CD4-positive, alpha-beta T cell (primary cell): ENCODE data around the gene SLC17A8. TPM values are rescaled to one million over a fixed set of nuclear protein-coding genes. Genes with fewer than 3 reads are reported as not detected.

Experiments
- ATAC-seq: fragments of 200-7000 bp; cut with Tn5 transposase; one replicate; pipeline ENCODE4 v1.10.0; 2022; ENCODE audit warnings: mild to moderate bottlenecking; ENCODE audit not compliant: poor library complexity
- CTCF ChIA-PET: fragments of 350-600 bp; sonication (Branson Sonifier 250); formaldehyde crosslinking; loops from one replicate; lab custom pipeline; 2021; ENCODE audit warnings: antibody characterized with exemption, inconsistent platforms; lab: Charles Lee
- POLR2A ChIA-PET: fragments of 350-600 bp; sonication (Branson Sonifier 250); formaldehyde crosslinking; loops from one replicate; lab custom pipeline; 2021; ENCODE audit warnings: antibody characterized with exemption, inconsistent platforms; lab: Charles Lee
- DNase-seq, 14 experiments: peaks; one replicate each; pipeline ENCODE4 v3.0.0-alpha.2; 2013 to 2020; ENCODE audit warnings: mixed read lengths in 2 of 14
- H3K27ac ChIP-seq, 2 donors: one replicate each; pipeline versions ENCODE4 v1.5.1 to v1.7.0; 2013; ENCODE audit warnings: low read length in 2 of 2, low read depth in 1 of 2, mild to moderate bottlenecking in 1 of 2
- H3K27me3 ChIP-seq, 2 experiments: 1 replicate in 1 of 2; 2 replicates in 1 of 2; pipeline versions ENCODE4 v1.6.1 to v1.7.0; 2013; ENCODE audit warnings: low read length in 2 of 2, control low read depth in 1 of 2, mild to moderate bottlenecking in 1 of 2, moderate library complexity in 1 of 2; ENCODE audit not compliant: insufficient read depth in 2 of 2, control insufficient read depth in 1 of 2
- H3K36me3 ChIP-seq: one replicate; pipeline ENCODE4 v1.6.1; 2013; ENCODE audit warnings: low read length, control low read depth; ENCODE audit not compliant: insufficient read depth
- H3K4me1 ChIP-seq: one replicate; pipeline ENCODE4 v1.6.1; 2013; ENCODE audit warnings: low read length, control low read depth; ENCODE audit not compliant: insufficient read depth
- H3K4me3 ChIP-seq: one replicate; pipeline ENCODE4 v1.5.1; 2013; ENCODE audit warnings: mild to moderate bottlenecking, low read length, moderate library complexity
- H3K9me3 ChIP-seq, 2 experiments: 1 replicate in 1 of 2; 2 replicates in 1 of 2; pipeline versions ENCODE4 v1.6.1 to v1.7.0; 2013; ENCODE audit warnings: low read length in 2 of 2, mild to moderate bottlenecking in 2 of 2, control low read depth in 1 of 2, moderate library complexity in 1 of 2; ENCODE audit not compliant: control insufficient read depth in 1 of 2, insufficient read depth in 1 of 2
- H3K27ac Mint-ChIP-seq: one replicate; pipeline ENCODE4 v1.8.0; 2020; ENCODE audit warnings: mixed read lengths
- H3K27me3 Mint-ChIP-seq: one replicate; pipeline ENCODE4 v1.8.0; 2021; ENCODE audit warnings: mixed read lengths
- H3K36me3 Mint-ChIP-seq: one replicate; pipeline ENCODE4 v1.8.0; 2021; ENCODE audit warnings: low read depth, mixed read lengths
- H3K4me1 Mint-ChIP-seq: one replicate; pipeline ENCODE4 v1.8.0; 2021; ENCODE audit warnings: low read depth, mixed read lengths
- H3K4me3 Mint-ChIP-seq: one replicate; pipeline ENCODE4 v1.8.0; 2020; ENCODE audit warnings: mild to moderate bottlenecking, mixed read lengths
- H3K9me3 Mint-ChIP-seq: one replicate; pipeline ENCODE4 v1.8.0; 2020; ENCODE audit warnings: mixed read lengths
- intact Hi-C, 2 experiments: fragments of 100-400 bp; cut with DNase I in 1 of 2; cut with micrococcal nuclease in 1 of 2; formaldehyde crosslinking; loops; one replicate each; pipeline versions ENCODE4 v1.15.1 to v1.9.0; 2023 to 2025; cut with DNase I, micrococcal nuclease
- total RNA-seq, 174 experiments: library from RNA in 2 of 174; stranded (reverse) in 2 of 174; gene quantifications; one replicate each; pipeline ENCODE4 v1.2.3 and lab custom pipeline; 2021 to 2026
- TF ChIP-seq, protein P1 (sequence below): fragments of 200-600 bp; IDR thresholded peaks from one replicate; pipeline ENCODE4 v1.8.0; 2022; ENCODE audit warnings: antibody characterized with exemption, mild to moderate bottlenecking

SLC17A8 gene
- total RNA-seq, 2 experiments from 2014 or later = not detected

DNA sequence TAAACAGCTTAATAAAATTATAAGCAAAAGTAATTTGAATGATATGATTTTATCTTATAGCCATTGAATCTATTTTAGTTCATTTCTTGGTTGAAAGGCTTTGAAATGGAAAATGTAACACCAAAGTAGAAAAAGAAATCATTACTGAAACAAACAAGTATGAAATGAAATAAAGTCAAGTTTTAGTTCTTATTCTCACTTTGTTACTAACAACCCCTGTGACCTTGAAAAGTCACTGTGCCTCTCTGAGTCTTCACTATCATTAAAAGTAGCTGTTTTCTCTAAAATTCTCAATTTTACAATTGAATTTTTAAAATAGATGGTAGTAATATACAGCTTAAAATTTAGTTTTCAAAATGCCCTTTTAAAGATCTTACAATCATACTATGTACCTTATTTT is 32.4 kb upstream of the SLC17A8 start:
- no peaks in the 10 kb centered on the region for H3K9me3 ChIP-seq
- no peak overlapping the region for H3K27ac ChIP-seq
- Mint-ChIP-seq H3K36me3 (peaks cover 59% of the 10 kb centered on the region), H3K27me3 (no peaks in the 10 kb centered on the region), H3K27ac (no peak overlapping the region), H3K9me3 (no peaks in the 10 kb centered on the region), H3K4me3 (no peak overlapping the region), H3K4me1 (no peaks in the 10 kb centered on the region)
- no peaks in the 10 kb centered on the region for H3K4me1 ChIP-seq
- peaks cover 44% of the 10 kb centered on the region for H3K36me3 ChIP-seq
- DNase-seq = no peak
- TF ChIP-seq, protein P1, sequence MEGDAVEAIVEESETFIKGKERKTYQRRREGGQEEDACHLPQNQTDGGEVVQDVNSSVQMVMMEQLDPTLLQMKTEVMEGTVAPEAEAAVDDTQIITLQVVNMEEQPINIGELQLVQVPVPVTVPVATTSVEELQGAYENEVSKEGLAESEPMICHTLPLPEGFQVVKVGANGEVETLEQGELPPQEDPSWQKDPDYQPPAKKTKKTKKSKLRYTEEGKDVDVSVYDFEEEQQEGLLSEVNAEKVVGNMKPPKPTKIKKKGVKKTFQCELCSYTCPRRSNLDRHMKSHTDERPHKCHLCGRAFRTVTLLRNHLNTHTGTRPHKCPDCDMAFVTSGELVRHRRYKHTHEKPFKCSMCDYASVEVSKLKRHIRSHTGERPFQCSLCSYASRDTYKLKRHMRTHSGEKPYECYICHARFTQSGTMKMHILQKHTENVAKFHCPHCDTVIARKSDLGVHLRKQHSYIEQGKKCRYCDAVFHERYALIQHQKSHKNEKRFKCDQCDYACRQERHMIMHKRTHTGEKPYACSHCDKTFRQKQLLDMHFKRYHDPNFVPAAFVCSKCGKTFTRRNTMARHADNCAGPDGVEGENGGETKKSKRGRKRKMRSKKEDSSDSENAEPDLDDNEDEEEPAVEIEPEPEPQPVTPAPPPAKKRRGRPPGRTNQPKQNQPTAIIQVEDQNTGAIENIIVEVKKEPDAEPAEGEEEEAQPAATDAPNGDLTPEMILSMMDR = no peak
- no peaks in the 10 kb centered on the region for H3K27me3 ChIP-seq
- CTCF ChIA-PET = no interaction called here
- intact Hi-C loops = no loop called here
- no peak for ATAC-seq
- H3K4me3 ChIP-seq = no peak overlapping the region
- POLR2A ChIA-PET = no interaction called here

DNA sequence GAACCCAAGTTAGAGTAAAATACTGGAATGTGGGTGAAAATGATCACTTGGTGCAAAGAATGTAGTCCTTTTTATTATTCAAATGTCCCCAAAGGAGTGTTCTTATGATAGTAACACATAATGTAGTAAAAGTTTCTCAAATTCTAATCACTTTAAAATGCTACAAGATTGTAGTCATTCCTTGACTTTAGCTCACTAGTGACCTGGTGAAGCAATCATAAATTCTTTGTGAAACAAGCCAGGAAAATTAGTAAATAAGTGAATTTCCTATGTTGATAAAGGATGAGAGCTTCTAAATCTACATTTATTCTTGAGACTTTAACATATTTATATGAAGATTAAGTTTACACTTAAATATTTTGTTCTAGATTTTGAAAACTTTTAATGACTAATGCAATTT is 30.7 kb upstream of the SLC17A8 start:
- TF ChIP-seq, protein P1 = no peak
- Mint-ChIP-seq H3K4me3 (no peak overlapping the region), H3K27ac (no peak overlapping the region), H3K27me3 (no peaks in the 10 kb centered on the region), H3K9me3 (no peaks in the 10 kb centered on the region), H3K4me1 (no peaks in the 10 kb centered on the region), H3K36me3 (peaks cover 74% of the 10 kb centered on the region)
- DNase-seq (no peak), ATAC-seq (no peak)
- H3K4me3 ChIP-seq = no peak overlapping the region
- CTCF ChIA-PET = interaction anchor here (1.4 kb wide), 1 partner anchor 171 kb away, joined by 3 read pairs; no protein-coding TSS in a partner anchor
- H3K27ac ChIP-seq = no peak overlapping the region
- no peaks in the 10 kb centered on the region for H3K4me1 ChIP-seq
- H3K9me3 ChIP-seq = no peaks in the 10 kb centered on the region
- peaks cover 51% of the 10 kb centered on the region for H3K36me3 ChIP-seq
- H3K27me3 ChIP-seq = no peaks in the 10 kb centered on the region
- POLR2A ChIA-PET = no interaction called here
- intact Hi-C loops = no loop called here

DNA sequence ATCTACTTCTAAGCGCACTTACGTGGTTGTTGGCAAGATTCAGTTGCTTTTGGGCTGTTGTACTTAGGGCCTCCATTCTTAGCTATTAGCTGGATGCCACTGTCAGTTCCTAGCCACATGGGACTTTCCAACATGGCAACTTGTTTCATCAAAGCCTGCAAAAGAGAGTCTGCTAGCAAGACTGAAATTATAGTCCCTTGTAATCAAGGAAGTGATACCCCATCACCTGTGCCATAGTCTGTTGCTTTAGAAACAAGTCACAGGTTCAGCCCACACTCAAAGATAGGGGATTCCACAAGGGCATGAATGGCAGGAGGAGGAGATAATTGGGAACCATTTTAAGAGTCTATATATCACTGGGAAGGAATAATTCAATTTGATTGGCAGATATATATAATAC is 27.1 kb upstream of the SLC17A8 start:
- H3K4me3 Mint-ChIP-seq = no peak overlapping the region
- CTCF ChIA-PET = no interaction called here
- intact Hi-C loops = no loop called here
- peaks cover 89% of the 10 kb centered on the region for H3K36me3 Mint-ChIP-seq
- TF ChIP-seq, protein P1 = no peak
- H3K27ac Mint-ChIP-seq = no peak overlapping the region
- H3K9me3 Mint-ChIP-seq = no peaks in the 10 kb centered on the region
- ATAC-seq = no peak
- H3K4me1 ChIP-seq = no peaks in the 10 kb centered on the region
- H3K27me3 ChIP-seq = no peaks in the 10 kb centered on the region
- H3K36me3 ChIP-seq = peaks cover 47% of the 10 kb centered on the region
- no peaks in the 10 kb centered on the region for H3K4me1 Mint-ChIP-seq
- H3K27ac ChIP-seq = no peak overlapping the region
- POLR2A ChIA-PET = no interaction called here
- no peaks in the 10 kb centered on the region for H3K9me3 ChIP-seq
- no peak for DNase-seq
- no peaks in the 10 kb centered on the region for H3K27me3 Mint-ChIP-seq
- H3K4me3 ChIP-seq = no peak overlapping the region
